ENCODE results near the gene NSMF. TPM values are rescaled to one million over a fixed set of nuclear protein-coding genes. Genes with fewer than 3 reads are reported as not detected.

The NSMF gene
- total and polyA plus RNA-seq, 2 of the 4 experiments (the other 2 are of a cell fraction) = 7.7 to 40.9 TPM

GRCh38 chr9:137478962-137479861 lies 20.1 kb upstream of the NSMF start (continued):
- TF ChIP-seq MAZ (IDR thresholded peaks at IDR 0.05; ENCODE audit: borderline replicate concordance, low read depth, low read length) = no peak

DNA sequence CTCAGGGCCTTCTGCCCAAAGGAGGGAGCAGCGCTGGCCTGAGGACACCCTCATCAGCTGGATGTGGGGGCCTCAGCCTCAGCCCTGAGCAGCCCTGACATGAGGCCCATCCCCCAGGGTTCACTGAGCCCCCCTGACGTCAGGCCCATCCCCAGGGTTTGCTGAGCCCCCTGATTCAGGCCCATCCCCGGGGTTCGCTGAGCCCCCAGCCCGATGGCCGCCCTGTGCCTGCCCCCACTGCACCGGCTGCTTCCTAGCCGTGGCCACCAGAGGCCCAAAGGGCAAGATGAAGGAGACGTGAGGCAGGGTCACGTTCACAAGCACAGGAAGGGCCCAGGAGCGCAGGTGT lies 19.5 kb upstream of the NSMF start:
- Histone ChIP-seq H4K8ac (ENCODE audit: low read depth in 2 of 2, low read length in 2 of 2) (no peak overlapping the region), H3K4me1 (ENCODE audit: control insufficient read depth, insufficient read depth, low read length) (peaks cover 6% of the 10 kb centered on the region), H3K18ac (ENCODE audit: low read depth, low read length) (no peak overlapping the region), H4K91ac (ENCODE audit: insufficient read depth, low read depth, low read length) (no peak overlapping the region), H3K27me3 (ENCODE audit: control insufficient read depth, insufficient read depth, low read length) (peaks cover 11% of the 10 kb centered on the region; the same call in 1 of the 2 replicates), H3K4me3 (ENCODE audit: insufficient read depth, low read depth, low read length) (no peak overlapping the region), H3K4ac (ENCODE audit: low read depth, low read length) (no peak overlapping the region), H3K36me3 (ENCODE audit: control insufficient read depth, insufficient read depth, low read length) (no peaks in the 10 kb centered on the region), H3K79me1 (ENCODE audit: low read depth in 1 of 2, low read length in 2 of 2) (no peaks in the 10 kb centered on the region), H2BK15ac (ENCODE audit: low read depth, low read length) (no peak overlapping the region), H2AK9ac (replicated peaks; ENCODE audit: low read depth, low read length, poor library complexity) (no peak overlapping the region), H2AK5ac (ENCODE audit: low read depth, low read length) (no peak overlapping the region), H2BK20ac (ENCODE audit: low read depth, low read length) (no peak overlapping the region), H3K56ac (ENCODE audit: extremely low read depth, insufficient read depth, low read length) (no peak overlapping the region), H3K14ac (replicated peaks; ENCODE audit: low read depth, low read length) (no peak overlapping the region), H3K4me2 (ENCODE audit: low read depth, low read length) (no peak overlapping the region), H3K27ac (ENCODE audit: insufficient read depth, low read length) (no peak overlapping the region), H3K23ac (ENCODE audit: low read depth, low read length) (no peak overlapping the region), H4K20me1 (ENCODE audit: insufficient read depth, low read length) (no peaks in the 10 kb centered on the region), H2BK5ac (ENCODE audit: low read depth, low read length, poor library complexity, severe bottlenecking) (no peak overlapping the region), H4K5ac (ENCODE audit: low read depth, low read length) (no peak overlapping the region), H2BK120ac (ENCODE audit: low read depth, low read length) (no peak overlapping the region), H3K9me1 (ENCODE audit: insufficient read depth, low read length) (peaks cover 6% of the 10 kb centered on the region; the same call in 1 of the 2 replicates), H3K9me3 (ENCODE audit: control insufficient read depth, insufficient read depth, low read length) (peaks cover 15% of the 10 kb centered on the region), H2AFZ (replicated peaks; ENCODE audit: low read length, poor library complexity) (no peak overlapping the region), H3K9ac (ENCODE audit: low read depth, low read length) (no peak overlapping the region)
- ChIA-PET CTCF (no interaction called here), POLR2A (ENCODE audit: unreplicated experiment) (no interaction called here)
- dilution Hi-C loops (cut with HindIII; ENCODE audit: low sequenced_read_pairs, unreplicated experiment) (no loop called here), in situ Hi-C loops (cut with MboI; ENCODE audit: low sequenced_read_pairs) (no loop called here), intact Hi-C loops (cut with micrococcal nuclease) (no loop called here)
- ATAC-seq (ENCODE audit: low read depth) = no peak
- DNase-seq = no peak
- BruUV-seq (replicated peaks) = no TSS peak
- TF ChIP-seq, protein P1, sequence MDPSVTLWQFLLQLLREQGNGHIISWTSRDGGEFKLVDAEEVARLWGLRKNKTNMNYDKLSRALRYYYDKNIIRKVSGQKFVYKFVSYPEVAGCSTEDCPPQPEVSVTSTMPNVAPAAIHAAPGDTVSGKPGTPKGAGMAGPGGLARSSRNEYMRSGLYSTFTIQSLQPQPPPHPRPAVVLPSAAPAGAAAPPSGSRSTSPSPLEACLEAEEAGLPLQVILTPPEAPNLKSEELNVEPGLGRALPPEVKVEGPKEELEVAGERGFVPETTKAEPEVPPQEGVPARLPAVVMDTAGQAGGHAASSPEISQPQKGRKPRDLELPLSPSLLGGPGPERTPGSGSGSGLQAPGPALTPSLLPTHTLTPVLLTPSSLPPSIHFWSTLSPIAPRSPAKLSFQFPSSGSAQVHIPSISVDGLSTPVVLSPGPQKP (IDR thresholded peaks at IDR 0.05; ENCODE audit: borderline replicate concordance, low read depth, low read length) = no peak
- TF ChIP-seq BHLHE40 (IDR thresholded peaks at IDR 0.05; ENCODE audit: low read depth, low read length) (no peak), CHD1 (IDR thresholded peaks at IDR 0.05; ENCODE audit: low read depth, low read length) (no peak), FOS (IDR thresholded peaks at IDR 0.05; ENCODE audit: low read depth, low read length) (no peak), USF2 (IDR thresholded peaks at IDR 0.05; ENCODE audit: low read depth, low read length) (no peak), MXI1 (IDR thresholded peaks at IDR 0.05; ENCODE audit: borderline replicate concordance, low read depth, low read length) (no peak), RFX5 (IDR thresholded peaks at IDR 0.05; ENCODE audit: low read depth, low read length) (no peak)
- WGBS, 2 experiments (ENCODE audit: extremely low coverage in 2 of 2, insufficient read length in 1 of 2) = 59% methylated on average over 8 of the region's 11 CpGs; no CpG with 5 or more reads in 1 of the 2 experiments

All from IMR-90 (cell line).